SU-DHL-6 (cell line): ENCODE measurements around the gene ZNF121.

Experiments
- H2AFZ ChIP-seq: fragments of 200-600 bp; sonication (generic); 2 replicates; pipeline ENCODE4 v1.6.1; 2014; ENCODE audit warnings: low read depth, mild to moderate bottlenecking, moderate library complexity, mixed read lengths, antibody characterized with exemption, low read length; ENCODE audit not compliant: severe bottlenecking
- H3F3A ChIP-seq: fragments of 200-600 bp; shearing (Covaris generic); 2 replicates; pipeline ENCODE4 v1.6.0; 2016; ENCODE audit warnings: antibody characterized with exemption, mild to moderate bottlenecking; ENCODE audit not compliant: insufficient read depth
- H3K27ac ChIP-seq: fragments of 200-600 bp; sonication (generic); 2 replicates; pipeline ENCODE4 v1.5.1; 2016; ENCODE audit warnings: low read depth, mild to moderate bottlenecking, low read length, moderate library complexity, mixed read lengths
- H3K27me3 ChIP-seq: fragments of 200-600 bp; sonication (generic), shearing (Covaris generic); 2 replicates; pipeline ENCODE4 v1.6.0; 2014; ENCODE audit warnings: mild to moderate bottlenecking, low read length
- H3K36me3 ChIP-seq: fragments of 200-600 bp; sonication (generic); 2 replicates; pipeline ENCODE4 v1.6.1; 2014; ENCODE audit warnings: mild to moderate bottlenecking, low read length, mixed read lengths
- H3K4me2 ChIP-seq: fragments of 300-600, 200-600 bp; shearing (Covaris generic), sonication (generic); 2 replicates; pipeline ENCODE4 v1.6.0; 2014; ENCODE audit warnings: low read length, low read depth, mild to moderate bottlenecking; ENCODE audit not compliant: poor library complexity, severe bottlenecking
- H3K4me3 ChIP-seq: fragments of 200-600 bp; sonication (generic); 2 replicates; pipeline ENCODE4 v1.5.1; 2014; ENCODE audit warnings: antibody characterized with exemption, low read length, mild to moderate bottlenecking, mixed read lengths; ENCODE audit not compliant: insufficient read depth, poor library complexity, severe bottlenecking
- H3K79me2 ChIP-seq: fragments of 200-600 bp; sonication (generic); 2 replicates; pipeline ENCODE4 v1.6.1; 2014; ENCODE audit warnings: mild to moderate bottlenecking, low read length, moderate library complexity; ENCODE audit not compliant: insufficient read depth
- H3K9ac ChIP-seq: fragments of 200-600 bp; sonication (generic); 2 replicates; pipeline ENCODE4 v1.7.0; 2014; ENCODE audit warnings: mild to moderate bottlenecking, low read length
- H3K9me2 ChIP-seq: fragments of 200-600 bp; sonication (generic); replicated peaks from 2 replicates; pipeline ENCODE4 v1.6.1; 2014; ENCODE audit warnings: low read length; ENCODE audit not compliant: insufficient read depth
- H3K9me3 ChIP-seq: fragments of 200-600 bp; sonication (generic); 2 replicates; pipeline ENCODE4 v1.6.1; 2014; ENCODE audit warnings: low read length, mixed read lengths; ENCODE audit not compliant: insufficient read depth
- H4K20me1 ChIP-seq: fragments of 200-600 bp; sonication (generic); 2 replicates; pipeline ENCODE4 v1.6.1; 2014; ENCODE audit warnings: low read depth, mild to moderate bottlenecking, antibody characterized with exemption, low read length, moderate library complexity, mixed read lengths
- EZH2phosphoT487 ChIP-seq: fragments of 200-600 bp; sonication (generic), shearing (Covaris generic); conservative IDR thresholded peaks from 2 replicates; pipeline ENCODE4 v1.6.1; 2018; ENCODE audit warnings: mild to moderate bottlenecking, antibody characterized with exemption, low read length, moderate library complexity, mixed read lengths
- TF ChIP-seq, protein P1 (sequence below): fragments of 200-600 bp; sonication (generic); IDR thresholded peaks from one replicate; pipeline ENCODE4 v1.5.1; 2017; ENCODE audit warnings: antibody characterized with exemption, mild to moderate bottlenecking, low read length, moderate library complexity; ENCODE audit not compliant: insufficient read depth, poor library complexity, severe bottlenecking

Gene ZNF121

DNA sequence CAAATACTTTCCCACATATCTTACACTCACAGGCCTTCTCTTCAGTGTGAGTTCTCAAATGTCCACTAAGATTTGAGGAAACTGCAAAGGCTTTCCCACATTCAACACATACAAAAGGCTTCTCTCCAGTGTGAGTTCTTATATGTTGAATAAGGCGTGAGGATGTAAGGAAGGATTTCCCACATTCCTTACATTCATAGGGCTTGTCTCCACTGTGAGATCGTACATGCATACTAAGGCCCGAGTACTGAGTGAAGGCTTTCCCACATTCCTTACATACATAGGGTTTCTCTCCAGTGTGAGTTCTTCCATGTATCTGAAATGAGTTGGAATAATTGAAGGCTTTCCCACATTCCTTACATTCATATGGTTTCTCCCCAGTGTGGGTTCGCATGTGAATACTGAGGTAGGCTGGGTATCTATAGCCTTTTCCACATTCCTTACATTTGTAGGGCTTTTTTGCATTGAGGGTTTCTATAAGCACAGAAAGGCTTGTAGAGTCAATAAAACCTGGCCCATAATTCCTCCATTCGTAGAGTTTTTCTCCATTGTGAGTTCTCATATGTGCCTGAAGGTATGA is 55.5 kb downstream of the ZNF121 start:
- no peaks in the 10 kb centered on the region for H3K9me2 ChIP-seq
- H3K27me3 ChIP-seq: no peaks in the 10 kb centered on the region
- no peak overlapping the region for H3K4me3 ChIP-seq
- peaks cover 57% of the 10 kb centered on the region; the same call in 1 of the 2 replicates for H3K9me3 ChIP-seq
- no peaks in the 10 kb centered on the region for H3K79me2 ChIP-seq
- H3F3A ChIP-seq: no peaks in the 10 kb centered on the region
- no peak for TF ChIP-seq EZH2phosphoT487
- TF ChIP-seq, protein P1, sequence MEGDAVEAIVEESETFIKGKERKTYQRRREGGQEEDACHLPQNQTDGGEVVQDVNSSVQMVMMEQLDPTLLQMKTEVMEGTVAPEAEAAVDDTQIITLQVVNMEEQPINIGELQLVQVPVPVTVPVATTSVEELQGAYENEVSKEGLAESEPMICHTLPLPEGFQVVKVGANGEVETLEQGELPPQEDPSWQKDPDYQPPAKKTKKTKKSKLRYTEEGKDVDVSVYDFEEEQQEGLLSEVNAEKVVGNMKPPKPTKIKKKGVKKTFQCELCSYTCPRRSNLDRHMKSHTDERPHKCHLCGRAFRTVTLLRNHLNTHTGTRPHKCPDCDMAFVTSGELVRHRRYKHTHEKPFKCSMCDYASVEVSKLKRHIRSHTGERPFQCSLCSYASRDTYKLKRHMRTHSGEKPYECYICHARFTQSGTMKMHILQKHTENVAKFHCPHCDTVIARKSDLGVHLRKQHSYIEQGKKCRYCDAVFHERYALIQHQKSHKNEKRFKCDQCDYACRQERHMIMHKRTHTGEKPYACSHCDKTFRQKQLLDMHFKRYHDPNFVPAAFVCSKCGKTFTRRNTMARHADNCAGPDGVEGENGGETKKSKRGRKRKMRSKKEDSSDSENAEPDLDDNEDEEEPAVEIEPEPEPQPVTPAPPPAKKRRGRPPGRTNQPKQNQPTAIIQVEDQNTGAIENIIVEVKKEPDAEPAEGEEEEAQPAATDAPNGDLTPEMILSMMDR: no peak
- H3K36me3 ChIP-seq: peaks cover 57% of the 10 kb centered on the region
- H3K27ac ChIP-seq: no peak overlapping the region
- H3K4me2 ChIP-seq: no peak overlapping the region
- no peak overlapping the region for H2AFZ ChIP-seq
- no peaks in the 10 kb centered on the region for H4K20me1 ChIP-seq
- H3K9ac ChIP-seq: no peak overlapping the region

DNA sequence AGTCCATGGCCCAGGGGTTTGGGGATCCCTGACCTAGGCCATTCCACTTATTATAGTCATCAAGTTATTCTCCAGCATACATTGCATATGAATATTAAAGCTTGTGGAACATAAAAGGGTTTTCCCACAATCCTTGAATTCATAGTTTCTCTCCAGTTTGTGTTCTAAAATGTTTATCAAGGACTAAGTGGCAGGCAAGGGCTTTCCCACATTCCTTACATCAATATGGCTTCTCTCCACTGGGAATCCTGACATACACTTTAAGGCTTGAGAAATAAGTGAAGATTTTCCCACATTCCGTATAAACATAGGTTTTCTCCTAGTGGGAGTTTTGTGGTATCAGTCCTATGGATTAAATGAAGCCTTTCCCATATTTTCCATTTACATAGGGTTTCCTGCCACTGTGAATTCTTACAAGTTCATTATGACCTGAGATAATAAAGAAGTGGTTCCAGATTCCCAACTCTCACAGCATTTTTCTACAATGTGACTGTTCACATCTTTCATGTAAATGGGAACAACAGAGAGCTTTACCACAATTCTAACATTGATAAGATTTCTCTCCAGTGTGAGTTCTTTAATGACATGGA is 60.3 kb downstream of the ZNF121 start:
- peaks cover 26% of the 10 kb centered on the region for H3K36me3 ChIP-seq
- H3K27ac ChIP-seq: no peak overlapping the region
- H3K9me2 ChIP-seq: no peaks in the 10 kb centered on the region
- H2AFZ ChIP-seq: no peak overlapping the region
- H4K20me1 ChIP-seq: no peaks in the 10 kb centered on the region
- no peak overlapping the region for H3K9ac ChIP-seq
- no peak for TF ChIP-seq EZH2phosphoT487
- TF ChIP-seq, protein P1: no peak
- no peaks in the 10 kb centered on the region for H3K79me2 ChIP-seq
- H3K4me3 ChIP-seq: no peak overlapping the region
- no peaks in the 10 kb centered on the region for H3F3A ChIP-seq
- H3K4me2 ChIP-seq: no peak overlapping the region
- peaks cover 53% of the 10 kb centered on the region; the same call in 1 of the 2 replicates for H3K9me3 ChIP-seq
- no peaks in the 10 kb centered on the region for H3K27me3 ChIP-seq
